GM18511 (cell line): Measurements from ENCODE around the gene BPIFB6.

ENCODE experiments used
- ATAC-seq: cut with Tn5 transposase; IDR thresholded peaks from one replicate; pipeline ENCODE4 v1.9.1; 2021; ENCODE audit warnings: mild to moderate bottlenecking, moderate library complexity; ENCODE audit not compliant: unreplicated experiment

The BPIFB6 gene

DNA sequence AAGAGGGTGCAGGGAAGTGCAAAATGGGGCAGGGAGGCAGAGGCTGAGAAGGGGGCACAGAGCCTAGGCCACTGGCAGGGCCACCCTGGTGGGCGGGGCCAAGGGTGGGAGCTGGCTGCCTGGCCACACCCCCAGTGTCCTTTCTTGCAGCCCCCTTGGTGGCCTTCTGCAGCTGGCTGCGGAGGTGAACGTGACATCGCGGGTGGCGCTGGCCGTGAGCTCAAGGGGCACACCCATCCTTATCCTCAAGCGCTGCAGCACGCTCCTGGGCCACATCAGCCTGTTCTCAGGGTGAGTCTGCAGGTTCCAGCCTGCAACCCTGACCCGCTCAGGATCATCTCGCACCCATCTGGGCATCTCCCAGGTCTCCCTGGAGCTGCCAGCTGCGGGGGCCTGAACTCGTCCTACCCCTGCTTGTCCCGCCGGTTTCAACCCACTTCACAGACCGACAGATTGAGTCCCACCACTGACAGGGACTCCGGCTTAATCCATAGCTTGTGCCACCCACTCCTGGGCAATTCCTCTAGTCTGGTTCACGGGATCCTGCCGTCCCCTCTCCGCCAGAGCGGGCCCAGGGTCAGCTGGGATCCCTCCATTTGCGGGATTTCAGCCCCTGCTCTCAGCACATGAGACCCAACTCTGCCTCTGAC is 28.4 kb downstream of the BPIFB6 start:
- ATAC-seq: no peak

DNA sequence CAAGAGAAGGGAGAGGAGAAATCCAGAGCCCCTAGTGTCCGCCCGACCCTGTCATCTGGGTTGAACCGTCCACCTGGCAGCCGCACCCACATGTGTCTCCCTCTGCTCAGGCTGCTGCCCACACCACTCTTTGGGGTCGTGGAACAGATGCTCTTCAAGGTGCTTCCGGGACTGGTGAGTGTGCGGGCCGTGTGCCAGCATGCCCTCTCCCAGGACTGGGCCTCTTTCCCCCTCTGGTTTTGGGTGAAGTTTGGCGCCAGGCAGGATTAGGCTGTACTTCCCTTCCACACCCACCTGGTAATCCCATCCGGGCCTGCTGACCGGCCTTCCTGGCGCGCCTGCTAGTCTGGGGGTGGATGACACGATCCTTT is 30.2 kb downstream of the BPIFB6 start:
- no peak for ATAC-seq

DNA sequence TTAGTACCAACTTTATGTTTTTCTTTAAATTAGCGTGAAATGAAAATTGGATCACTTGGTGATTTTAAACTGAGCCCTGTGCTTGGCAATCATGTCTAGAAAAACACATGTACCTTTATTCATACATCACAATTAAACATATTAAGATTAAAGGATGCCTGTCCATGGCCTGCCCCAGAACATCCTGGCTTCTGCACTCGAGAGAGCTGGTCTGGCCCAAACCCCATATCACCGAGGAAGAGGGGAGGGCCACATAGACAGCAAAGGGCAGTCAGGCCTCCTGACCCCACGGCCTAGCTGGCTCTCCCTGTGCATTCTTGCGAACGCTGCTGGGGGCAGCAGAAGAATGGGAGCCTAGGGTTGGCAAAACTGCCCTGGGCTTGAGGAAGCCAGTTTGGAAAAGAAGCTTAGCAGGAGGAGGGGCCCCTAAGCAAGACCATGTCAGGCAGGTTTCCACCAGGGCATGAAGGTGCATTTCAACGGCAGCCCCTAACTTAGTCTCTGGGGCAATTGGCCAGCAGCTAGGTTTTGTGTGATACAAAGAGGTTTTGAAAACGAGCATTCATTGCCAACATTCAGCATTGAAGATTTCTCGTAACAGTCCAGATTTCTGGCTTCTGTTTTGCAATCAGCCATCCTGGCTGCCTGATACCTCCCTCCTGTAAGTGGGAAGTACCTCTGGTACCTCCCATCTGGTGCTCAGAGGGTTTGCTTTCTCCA is 30.8 kb downstream of the BPIFB6 start:
- ATAC-seq: no peak

DNA sequence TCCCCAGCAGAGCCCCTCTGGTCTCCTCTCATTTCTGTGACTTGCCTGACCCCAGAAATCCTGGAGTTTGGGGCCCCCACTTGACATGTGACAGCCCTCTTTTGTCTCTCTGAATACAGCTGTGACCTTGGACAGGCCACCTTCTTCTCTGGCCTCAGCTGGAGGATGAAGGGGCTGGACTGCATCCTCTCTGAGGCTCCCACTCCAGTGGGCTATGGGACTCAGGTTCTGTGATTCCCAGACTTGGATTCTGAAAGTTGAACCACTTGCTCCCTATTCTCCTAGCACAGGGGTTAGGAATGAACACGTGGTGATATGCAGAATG is 31.3 kb downstream of the BPIFB6 start:
- no peak for ATAC-seq

DNA sequence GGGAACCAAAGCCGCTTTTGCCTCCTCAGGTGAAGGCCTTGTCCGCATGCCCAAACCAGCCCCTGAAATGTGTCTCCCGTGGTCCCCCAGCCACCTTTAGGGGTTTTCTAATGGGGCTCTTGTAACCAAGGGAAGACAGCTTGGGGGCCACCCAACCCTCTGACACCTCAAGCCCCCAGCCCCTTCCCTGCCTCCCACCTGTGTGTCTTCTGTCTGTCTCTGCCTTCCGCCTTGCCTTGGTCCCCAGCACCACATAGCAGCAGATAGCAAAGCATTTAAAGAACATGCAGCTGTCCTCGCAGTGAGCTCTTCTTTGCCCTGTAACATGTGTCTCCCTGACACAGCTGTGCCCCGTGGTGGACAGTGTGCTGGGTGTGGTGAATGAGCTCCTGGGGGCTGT is 31.8 kb downstream of the BPIFB6 start:
- no peak for ATAC-seq

DNA sequence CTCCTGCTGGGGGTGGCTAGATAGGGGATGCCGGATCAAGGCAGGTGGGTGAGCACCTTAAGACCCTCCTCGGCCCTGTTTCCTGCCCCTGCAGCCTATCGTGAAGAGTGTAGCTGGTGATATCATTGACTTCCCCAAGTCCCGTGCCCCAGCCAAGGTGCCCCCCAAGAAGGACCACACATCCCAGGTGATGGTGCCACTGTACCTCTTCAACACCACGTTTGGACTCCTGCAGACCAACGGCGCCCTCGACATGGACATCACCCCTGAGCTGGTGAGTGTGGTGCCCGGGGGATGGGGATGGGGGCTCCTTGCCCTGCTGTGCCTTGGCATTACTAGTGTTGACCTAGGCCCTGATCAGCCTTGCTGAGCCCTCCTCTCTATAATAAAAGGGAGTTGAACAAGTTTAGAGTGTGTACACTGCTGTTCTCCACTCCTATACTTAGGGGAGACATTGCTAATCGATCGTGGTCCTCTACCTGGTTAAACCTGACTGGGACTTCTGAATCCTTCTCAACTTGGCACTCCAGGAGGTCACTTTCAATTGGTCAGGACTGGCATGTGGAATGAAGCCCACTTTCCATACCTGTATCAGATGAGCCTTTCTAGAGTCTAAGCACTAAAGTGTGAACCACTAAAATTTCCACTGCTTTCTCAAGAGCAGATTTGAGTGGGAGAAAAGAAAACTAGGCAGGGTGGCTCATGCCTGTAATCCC is 33.3 kb downstream of the BPIFB6 start:
- ATAC-seq: no peak

DNA sequence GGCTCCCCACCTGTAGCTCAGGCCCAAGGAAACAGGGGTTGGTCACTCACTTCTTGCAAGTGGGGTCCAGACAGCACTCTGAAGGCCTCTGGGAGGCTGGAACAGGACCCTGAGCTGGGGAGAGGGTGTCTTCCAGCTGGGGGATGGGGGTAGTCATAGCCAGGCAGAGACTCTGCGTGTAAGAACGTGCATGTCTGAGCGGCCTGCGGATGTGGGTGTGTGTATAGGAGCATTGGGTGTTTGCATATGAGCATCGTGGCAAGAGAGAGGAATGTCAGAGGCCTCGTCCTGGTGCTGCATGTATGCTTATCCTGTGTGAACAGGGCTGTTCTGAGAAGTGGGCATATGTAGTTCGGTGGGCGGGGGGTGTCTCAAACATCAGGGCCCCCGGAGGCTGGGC is 34.3 kb downstream of the BPIFB6 start:
- ATAC-seq: no peak

DNA sequence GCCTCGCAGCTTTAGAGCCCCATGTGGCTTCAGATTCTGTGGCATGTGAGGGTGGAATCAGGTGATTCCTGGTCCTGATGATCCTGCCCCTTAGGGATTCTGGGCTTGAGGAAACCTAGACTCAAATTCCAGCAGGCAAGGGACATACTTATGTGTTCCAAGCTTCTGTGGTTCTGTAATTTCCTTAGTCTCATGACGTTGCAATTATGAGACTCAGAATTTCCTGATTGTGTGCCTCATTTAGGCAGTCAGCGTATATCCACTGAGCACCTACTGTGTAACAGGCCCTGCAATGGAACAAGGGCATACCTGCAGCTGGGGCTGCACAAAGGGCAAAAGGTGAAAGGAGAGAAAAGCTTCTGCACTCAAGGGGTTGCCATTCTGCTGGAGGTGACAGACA is 36.4 kb downstream of the BPIFB6 start:
- ATAC-seq: no peak

DNA sequence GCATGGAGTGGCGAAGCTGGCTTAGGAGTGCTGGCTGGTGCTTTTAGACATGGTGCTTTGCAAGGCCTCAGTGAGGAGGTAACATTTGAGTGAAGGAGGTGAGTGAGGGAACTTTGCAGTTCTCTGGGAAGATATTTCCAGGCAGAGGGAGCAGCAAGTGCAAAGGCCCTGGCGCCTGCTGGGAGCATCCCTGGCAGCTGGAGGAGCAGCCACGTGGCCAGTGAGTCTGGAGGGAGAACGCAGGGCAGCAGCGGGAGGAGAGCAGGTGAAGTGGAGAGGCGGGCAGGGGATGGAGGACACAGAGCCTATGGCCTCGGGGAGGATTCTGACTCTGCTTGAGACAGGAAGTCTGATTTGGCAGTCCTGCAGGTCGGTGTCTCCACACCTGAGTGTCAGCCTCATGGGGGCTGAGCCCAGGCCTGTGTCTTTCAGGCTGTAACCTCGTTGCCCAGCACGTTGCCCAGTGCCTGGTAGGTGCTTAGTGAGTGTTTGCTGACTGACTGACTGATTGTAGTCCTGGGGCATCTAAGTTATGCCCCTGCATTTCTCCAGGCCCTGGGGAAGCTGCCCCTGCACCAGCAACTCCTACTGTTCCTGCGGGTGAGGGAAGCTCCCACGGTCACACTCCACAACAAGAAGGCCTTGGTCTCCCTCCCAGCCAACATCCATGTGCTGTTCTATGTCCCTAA is 36.9 kb downstream of the BPIFB6 start:
- no peak for ATAC-seq

DNA sequence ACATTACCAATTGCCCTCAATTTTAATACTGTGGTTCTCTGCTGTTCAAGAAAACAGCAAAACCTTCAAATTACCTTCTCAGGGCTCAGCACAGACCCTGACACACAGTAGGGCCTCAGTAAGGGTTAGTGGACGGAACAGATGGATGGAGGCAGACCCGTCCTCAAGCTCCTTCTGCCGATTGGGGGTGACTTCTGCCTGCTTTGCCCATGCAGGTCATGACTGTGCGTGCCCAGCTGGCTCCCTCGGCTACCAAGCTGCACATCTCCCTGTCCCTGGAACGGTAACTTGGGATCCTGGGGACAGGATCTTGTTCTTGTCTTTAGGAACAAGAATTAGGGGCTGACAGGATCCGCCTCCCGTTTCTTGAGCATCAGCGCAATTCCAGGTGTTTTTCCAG is 38.2 kb downstream of the BPIFB6 start:
- ATAC-seq: no peak

DNA sequence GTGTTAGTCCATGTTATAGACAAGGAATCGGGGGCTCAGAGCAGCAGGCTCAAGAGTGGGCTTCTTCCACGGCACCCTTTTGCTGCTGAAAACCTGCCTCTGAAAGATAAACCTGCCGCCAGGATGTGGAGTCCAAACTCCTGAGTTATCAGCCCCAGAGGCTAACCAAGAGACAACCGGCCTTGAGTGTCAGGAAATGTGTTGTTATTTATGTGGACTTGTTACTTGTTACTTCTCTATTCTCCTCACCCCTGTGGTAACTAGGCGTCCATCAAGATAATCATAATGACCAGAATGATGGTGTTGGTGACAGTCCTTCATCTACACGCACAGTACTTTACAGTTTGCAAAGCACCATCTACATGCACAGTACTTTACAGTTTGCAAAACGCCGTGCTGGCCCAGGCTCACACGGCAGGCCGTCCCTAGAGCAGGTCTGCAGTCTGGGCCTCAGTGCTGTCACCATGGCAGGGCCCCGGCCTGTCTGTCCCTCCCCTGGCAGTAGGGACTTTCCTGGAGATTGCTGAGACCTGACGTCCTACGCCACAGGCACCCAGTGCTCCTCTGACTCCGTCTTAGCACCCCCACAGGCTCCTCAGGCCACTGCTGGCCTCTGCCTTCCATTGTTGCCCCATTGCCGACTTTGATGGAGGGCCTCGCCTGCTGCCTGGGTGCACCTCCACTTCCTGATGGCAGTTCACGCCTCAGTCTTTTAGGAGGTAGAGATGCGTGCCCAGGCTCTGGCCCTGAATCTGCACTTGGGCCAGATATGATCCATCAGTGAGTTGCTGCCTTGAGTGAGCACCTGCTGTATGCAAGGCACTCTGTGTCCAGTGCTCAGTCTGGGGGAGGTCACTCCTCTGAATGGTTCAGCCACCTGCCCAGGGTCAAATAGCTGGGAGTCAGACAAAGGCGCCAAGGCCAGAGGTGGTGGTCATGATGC is 38.9 kb downstream of the BPIFB6 start:
- ATAC-seq: no peak

DNA sequence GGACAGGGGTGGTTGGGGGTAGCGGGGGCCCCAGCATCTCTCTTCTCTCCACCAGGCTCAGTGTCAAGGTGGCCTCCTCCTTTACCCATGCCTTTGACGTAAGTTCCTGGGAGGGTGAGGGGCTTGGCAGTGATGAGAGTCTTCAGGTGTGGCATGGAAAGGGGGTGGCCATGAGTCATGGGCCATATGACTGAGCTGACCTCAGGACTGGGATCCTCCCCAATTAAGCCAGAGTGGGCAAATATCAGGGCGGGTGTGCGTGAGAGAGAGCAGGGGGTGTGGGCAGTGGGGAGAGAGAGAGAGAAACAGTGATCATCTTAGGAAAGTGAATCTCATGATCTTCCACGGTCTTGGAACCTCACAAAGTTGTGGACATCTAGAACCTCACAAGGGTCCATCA is 39.8 kb downstream of the BPIFB6 start:
- no peak for ATAC-seq

DNA sequence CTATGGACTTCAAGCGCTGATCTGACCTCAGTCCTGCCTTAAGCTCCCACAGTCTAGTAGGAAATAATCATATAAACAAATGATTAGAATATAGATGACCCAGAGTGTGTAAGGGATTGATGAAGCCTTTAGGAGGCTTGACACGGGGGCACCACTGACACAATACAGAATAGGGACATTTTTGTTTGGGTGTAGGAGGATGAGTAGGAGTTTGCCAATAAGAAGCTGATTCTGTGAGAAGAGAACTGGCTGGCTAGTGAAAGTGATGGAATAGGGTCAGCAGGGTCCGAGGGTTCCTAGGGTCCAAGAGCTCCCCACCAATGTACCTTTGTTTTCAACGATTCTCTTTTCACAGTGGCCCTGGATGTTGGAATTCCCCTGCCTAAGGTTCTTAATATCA is 40.9 kb downstream of the BPIFB6 start:
- ATAC-seq: no peak

DNA sequence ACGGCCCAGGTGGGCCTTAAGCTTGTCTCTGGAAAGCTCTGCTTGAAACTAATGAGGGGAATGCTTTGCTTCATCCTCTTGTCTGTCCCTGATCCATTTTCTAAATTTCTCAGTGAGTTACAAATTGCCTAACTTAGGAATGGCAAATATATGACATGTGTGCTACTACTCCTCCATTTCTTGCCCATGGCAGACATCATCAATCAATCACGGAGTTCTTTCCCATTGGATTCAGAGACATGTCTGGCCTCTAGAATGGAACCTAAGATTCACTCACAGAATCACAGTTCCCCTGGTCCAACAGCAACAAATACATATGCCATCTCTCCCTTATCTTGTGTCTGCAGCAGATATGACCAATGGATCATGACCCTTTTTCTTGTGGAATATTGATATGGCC is 41.4 kb downstream of the BPIFB6 start:
- ATAC-seq: no peak

DNA sequence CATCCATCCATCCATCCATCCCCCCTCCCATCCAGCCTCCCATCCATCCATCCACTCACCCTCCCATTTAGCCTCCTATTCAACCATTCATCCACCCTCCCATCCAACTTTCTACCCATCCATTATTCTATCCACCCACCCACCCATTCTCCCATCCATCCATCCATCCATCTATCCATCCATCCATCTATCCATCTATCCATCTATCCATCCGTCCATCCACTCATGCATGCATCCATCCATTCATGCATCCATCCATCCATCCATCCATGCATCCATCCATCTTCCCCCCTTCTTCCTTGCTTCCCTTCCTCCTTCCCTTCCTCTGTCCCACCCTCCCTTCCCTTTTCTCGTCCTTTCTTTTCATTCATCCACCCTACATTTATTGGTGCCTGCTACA is 43.2 kb downstream of the BPIFB6 start:
- ATAC-seq: no peak

DNA sequence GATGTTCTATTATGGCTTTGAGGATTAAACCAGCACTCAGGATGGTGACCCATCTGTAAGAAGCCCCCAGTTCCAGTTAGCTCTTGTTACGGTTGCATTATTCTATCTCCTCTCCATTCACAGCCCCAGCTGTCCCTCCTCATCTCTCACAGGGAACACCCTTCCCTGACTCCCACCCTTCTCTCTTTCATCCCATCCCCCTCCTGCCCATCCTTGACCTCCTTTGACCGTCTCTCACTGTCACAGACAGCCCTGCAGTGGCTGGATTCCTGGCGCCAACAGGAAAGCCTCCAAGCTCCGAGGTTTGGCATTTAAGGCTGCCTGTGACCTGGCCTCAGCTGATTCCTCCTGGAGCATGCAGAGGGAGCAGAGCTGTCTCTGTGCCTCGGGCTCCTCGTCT is 43.8 kb downstream of the BPIFB6 start:
- ATAC-seq: no peak

DNA sequence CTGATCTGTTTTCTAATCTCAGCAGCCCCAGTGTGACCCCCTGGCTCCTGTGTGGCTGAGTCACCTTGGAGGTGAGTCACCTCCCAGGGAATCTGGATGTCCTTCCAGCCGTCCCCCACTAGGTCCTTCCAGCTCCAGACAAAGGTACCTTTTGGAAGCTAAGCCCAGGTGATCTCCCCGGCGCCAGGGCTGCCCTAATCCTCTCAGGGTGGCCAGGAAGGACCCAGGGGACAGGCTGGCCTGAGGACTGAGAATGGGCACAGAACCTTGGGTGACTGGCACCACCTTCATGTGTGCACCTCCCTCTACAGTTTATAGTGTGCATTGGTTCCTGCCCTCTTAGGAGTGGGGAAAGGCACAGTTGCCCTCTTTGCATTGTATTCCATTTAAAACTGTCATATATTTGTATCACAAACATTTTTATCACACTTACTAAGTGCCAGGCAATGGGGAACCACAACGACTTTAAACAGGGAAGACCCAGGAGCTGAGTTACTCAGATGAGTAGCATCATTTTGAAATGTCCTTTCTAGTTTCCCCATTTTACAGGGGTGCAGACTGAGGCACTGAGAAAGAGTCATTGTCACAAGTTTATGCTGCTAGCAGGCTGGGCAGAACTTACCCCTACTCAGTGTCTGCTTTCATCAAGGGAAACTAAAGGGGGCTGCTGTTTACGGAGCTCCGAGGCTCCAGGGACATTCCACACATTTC is 45.4 kb downstream of the BPIFB6 start:
- ATAC-seq: no peak

DNA sequence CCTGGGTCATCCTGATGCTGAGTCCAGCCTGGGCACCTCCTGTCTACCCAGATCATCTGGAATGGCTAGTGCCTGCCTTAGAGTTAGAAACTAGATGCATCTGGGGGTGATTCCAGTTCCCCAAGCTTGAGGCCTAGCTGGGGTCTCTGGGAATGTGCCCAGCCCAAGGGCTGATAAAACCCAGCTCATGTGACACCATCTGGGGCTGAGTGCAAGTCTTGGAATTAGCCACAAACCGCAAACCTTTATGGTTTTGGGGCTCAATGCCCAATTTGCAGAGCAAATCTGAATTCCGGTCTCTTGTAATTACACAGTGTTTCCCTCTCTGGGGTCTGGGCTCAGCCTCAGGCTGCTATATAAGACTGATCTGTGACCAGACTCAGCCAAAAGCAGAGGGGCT is 47.8 kb downstream of the BPIFB6 start, which contains the start of gene BPIFB4:
TSS of gene BPIFB4 (plus strand) at position 385 of the 400 bp plus-strand sequence. CDS start 1,884 bp downstream, outside the sequence.
- no peak for ATAC-seq

DNA sequence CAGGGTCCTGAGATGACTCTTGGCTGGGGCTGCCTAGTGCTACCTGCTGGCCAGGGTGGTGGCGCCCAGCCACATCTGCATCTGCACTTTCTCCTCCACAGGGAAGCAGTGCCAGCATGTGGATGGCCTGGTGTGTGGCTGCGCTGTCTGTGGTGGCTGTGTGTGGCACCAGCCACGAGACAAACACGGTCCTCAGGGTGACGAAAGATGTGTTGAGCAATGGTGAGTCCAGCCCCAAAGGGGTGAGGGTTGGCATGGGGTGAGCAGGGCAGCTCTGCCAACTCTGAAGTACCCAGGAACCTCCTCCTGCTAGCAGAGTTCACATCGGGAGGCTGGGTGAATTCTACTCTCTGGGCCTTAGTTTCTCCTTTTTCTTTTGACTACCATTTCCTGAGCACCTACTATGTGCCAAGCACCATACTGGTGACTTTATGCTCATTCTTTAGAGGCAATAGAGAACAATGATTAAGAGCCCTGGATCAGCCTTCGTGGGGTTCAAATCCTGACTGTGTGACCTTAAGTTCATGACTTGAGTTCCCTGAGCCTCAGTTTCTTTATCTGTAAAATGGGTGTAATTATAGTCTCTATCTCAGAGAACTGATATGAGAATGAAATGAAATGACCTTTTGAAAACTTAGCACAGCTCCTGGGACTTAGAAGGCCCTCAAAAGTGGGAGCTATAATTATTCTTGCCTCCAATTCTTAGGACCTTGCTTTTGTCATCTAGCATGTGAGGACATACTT is 50.1 kb downstream of the BPIFB6 start:
- ATAC-seq: no peak
